MM.1S (cell line): ENCODE measurements around the gene ZNF598.

ENCODE experiments used
- DNase-seq: peaks from one replicate; pipeline ENCODE4 v3.0.0-alpha.2; 2015
- H2AFZ ChIP-seq: fragments of 300-600 bp; sonication (generic); 2 replicates; pipeline ENCODE4 v1.6.0; 2016; ENCODE audit warnings: antibody characterized with exemption, low read length
- H3F3A ChIP-seq: fragments of 300-600 bp; sonication (generic); 2 replicates; pipeline ENCODE4 v1.6.1; 2016; ENCODE audit warnings: mild to moderate bottlenecking, antibody characterized with exemption, low read length, moderate library complexity, mixed read lengths; ENCODE audit not compliant: insufficient read depth
- H3K27ac ChIP-seq: fragments of 300-600 bp; sonication (generic); 2 replicates; pipeline ENCODE4 v1.5.1; 2016; ENCODE audit warnings: mild to moderate bottlenecking, low read length
- H3K27me3 ChIP-seq: fragments of 300-600 bp; sonication (generic); replicated peaks from 2 replicates; pipeline ENCODE4 v1.6.0; 2016; ENCODE audit warnings: low read length; ENCODE audit not compliant: insufficient read depth
- H3K36me3 ChIP-seq: fragments of 300-600 bp; sonication (generic); replicated peaks from 2 replicates; pipeline ENCODE4 v1.6.1; 2016; ENCODE audit warnings: mild to moderate bottlenecking, low read length, mixed read lengths; ENCODE audit not compliant: insufficient read depth
- H3K4me1 ChIP-seq: fragments of 300-600 bp; sonication (generic); 2 replicates; pipeline ENCODE4 v1.6.1; 2016; ENCODE audit warnings: low read length, mixed read lengths
- H3K4me2 ChIP-seq: fragments of 300-600 bp; sonication (generic); 2 replicates; pipeline ENCODE4 v1.6.0; 2016; ENCODE audit warnings: low read depth, low read length
- H3K4me3 ChIP-seq: fragments of 300-600 bp; sonication (generic); 2 replicates; pipeline ENCODE4 v1.5.1; 2016; ENCODE audit warnings: low read length, mixed read lengths
- H3K79me2 ChIP-seq: fragments of 300-600 bp; sonication (generic); 2 replicates; pipeline ENCODE4 v1.6.1; 2016; ENCODE audit warnings: mixed run types, low read length, mixed read lengths
- H3K9ac ChIP-seq: fragments of 300-600 bp; sonication (generic); 2 replicates; pipeline ENCODE4 v1.6.1; 2016; ENCODE audit warnings: low read length, mixed read lengths
- H3K9me2 ChIP-seq: fragments of 300-600 bp; sonication (generic); replicated peaks from 2 replicates; pipeline ENCODE4 v1.6.1; 2016; ENCODE audit warnings: mild to moderate bottlenecking, low read length, mixed read lengths; ENCODE audit not compliant: insufficient read depth
- H3K9me3 ChIP-seq: fragments of 300-600 bp; sonication (generic); replicated peaks from 2 replicates; pipeline ENCODE4 v1.6.1; 2016; ENCODE audit warnings: mild to moderate bottlenecking, low read length, mixed read lengths; ENCODE audit not compliant: insufficient read depth
- H4K20me1 ChIP-seq: fragments of 300-600 bp; sonication (generic); 2 replicates; pipeline ENCODE4 v1.6.1; 2016; ENCODE audit warnings: mild to moderate bottlenecking, low read length, moderate library complexity, mixed read lengths; ENCODE audit not compliant: insufficient read depth
- EZH2 ChIP-seq: fragments of 300-600 bp; sonication (generic); optimal IDR thresholded peaks from 2 replicates; pipeline ENCODE3; 2017; ENCODE audit warnings: low read depth, mild to moderate bottlenecking, antibody characterized with exemption, low read length, mixed read lengths
- EZH2phosphoT487 ChIP-seq: fragments of 300-600 bp; sonication (generic); IDR thresholded peaks from 2 replicates; pipeline ENCODE4 v1.6.1; 2018; ENCODE audit warnings: antibody characterized with exemption, low read length
- TF ChIP-seq, protein P1 (sequence below): fragments of 300-600 bp; sonication (generic); IDR thresholded peaks from 2 replicates; pipeline ENCODE4 v1.5.1; 2016; ENCODE audit warnings: antibody characterized with exemption, low read length, mixed read lengths

ZNF598 gene

GRCh38 chr16:1973461-1974156, 36.0 kb downstream of the ZNF598 start:
- H2AFZ ChIP-seq: no peak overlapping the region
- H3F3A ChIP-seq: peaks cover 4% of the 10 kb centered on the region; the same call in 1 of the 2 replicates
- peaks cover 23% of the 10 kb centered on the region for H3K79me2 ChIP-seq
- no peaks in the 10 kb centered on the region for H3K36me3 ChIP-seq
- no peaks in the 10 kb centered on the region for H3K27me3 ChIP-seq
- no peak overlapping the region for H3K4me3 ChIP-seq
- DNase-seq: no peak
- H4K20me1 ChIP-seq: no peaks in the 10 kb centered on the region
- TF ChIP-seq EZH2 (no peak), EZH2phosphoT487 (no peak)
- TF ChIP-seq, protein P1, sequence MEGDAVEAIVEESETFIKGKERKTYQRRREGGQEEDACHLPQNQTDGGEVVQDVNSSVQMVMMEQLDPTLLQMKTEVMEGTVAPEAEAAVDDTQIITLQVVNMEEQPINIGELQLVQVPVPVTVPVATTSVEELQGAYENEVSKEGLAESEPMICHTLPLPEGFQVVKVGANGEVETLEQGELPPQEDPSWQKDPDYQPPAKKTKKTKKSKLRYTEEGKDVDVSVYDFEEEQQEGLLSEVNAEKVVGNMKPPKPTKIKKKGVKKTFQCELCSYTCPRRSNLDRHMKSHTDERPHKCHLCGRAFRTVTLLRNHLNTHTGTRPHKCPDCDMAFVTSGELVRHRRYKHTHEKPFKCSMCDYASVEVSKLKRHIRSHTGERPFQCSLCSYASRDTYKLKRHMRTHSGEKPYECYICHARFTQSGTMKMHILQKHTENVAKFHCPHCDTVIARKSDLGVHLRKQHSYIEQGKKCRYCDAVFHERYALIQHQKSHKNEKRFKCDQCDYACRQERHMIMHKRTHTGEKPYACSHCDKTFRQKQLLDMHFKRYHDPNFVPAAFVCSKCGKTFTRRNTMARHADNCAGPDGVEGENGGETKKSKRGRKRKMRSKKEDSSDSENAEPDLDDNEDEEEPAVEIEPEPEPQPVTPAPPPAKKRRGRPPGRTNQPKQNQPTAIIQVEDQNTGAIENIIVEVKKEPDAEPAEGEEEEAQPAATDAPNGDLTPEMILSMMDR: no peak
- no peaks in the 10 kb centered on the region for H3K9me3 ChIP-seq
- peak overlapping the region; percentile 89; the same call in 1 of the 2 replicates for H3K4me2 ChIP-seq
- H3K27ac ChIP-seq: no peak overlapping the region
- no peak overlapping the region for H3K9ac ChIP-seq
- no peaks in the 10 kb centered on the region for H3K9me2 ChIP-seq
- H3K4me1 ChIP-seq: 0 out of 2 replicates have a peak, but pooled peaks cover 3% of the 10 kb centered on the region

- peak overlapping the region; percentile 93 for H3K4me3 ChIP-seq
- 0 out of 2 replicates have a peak, but pooled peaks cover 3% of the 10 kb centered on the region for H3K4me1 ChIP-seq
- H3K27ac ChIP-seq: peak overlapping the region; percentile 55; the same call in 1 of the 2 replicates
- no peaks in the 10 kb centered on the region for H3K9me2 ChIP-seq
- no peaks in the 10 kb centered on the region for H3K9me3 ChIP-seq
- H2AFZ ChIP-seq: 0 out of 2 replicates have a peak overlapping the region, but pooled peaks have one; percentile 69
- H4K20me1 ChIP-seq: no peaks in the 10 kb centered on the region
- peak overlapping the region; percentile 95 for H3K9ac ChIP-seq
- peaks cover 23% of the 10 kb centered on the region for H3K79me2 ChIP-seq
- H3K27me3 ChIP-seq: no peaks in the 10 kb centered on the region
- no peak for DNase-seq
- H3F3A ChIP-seq: peaks cover 4% of the 10 kb centered on the region; the same call in 1 of the 2 replicates
- H3K4me2 ChIP-seq: peak overlapping the region; percentile 89
- no peak for TF ChIP-seq EZH2
- TF ChIP-seq, protein P1: no peak
- TF ChIP-seq EZH2phosphoT487: no peak
- H3K36me3 ChIP-seq: no peaks in the 10 kb centered on the region
These were observed 37.1 kb downstream of the ZNF598 start for GRCh38 chr16:1972490-1972877.

DNA sequence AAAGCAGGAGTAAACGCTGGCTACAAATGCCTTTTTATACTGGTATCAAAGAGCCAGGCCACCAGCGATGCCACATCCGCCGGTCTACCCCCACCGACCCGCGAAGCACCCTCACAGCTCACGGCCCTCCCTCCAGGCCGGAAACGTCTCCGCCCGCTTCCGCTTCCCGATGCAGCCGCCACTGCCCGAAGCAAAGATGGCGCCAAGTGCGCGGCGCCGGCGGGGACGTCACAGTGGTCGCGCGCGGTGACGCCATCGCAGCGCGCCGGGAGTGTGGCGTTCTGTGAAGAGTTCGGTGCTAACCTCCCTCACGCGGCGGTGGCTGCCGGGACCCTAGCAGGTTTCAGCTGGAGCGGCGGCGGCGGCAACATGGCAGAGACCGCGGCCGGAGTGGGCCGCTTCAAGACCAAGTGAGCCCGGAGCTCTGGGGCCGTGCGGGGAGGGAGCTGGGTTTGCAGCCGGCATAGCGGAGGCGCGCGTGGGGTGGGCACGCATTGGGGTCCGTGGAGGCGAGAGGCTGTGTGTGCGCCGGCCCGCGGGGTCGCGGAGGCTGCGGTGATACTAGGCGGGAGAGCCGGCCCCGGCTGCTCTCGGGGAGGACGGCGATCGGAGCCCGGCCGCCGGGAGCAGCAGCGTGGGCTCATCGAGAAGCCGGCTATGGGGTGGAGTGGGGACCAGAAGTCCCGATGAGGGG, 37.7 kb downstream of the ZNF598 start, which contains the start of gene TBL3:
TBL3 (plus strand) TSS at position 258 of the 694 bp plus-strand sequence; CDS start at position 370, 112 bp downstream.
- no peaks in the 10 kb centered on the region for H3K9me2 ChIP-seq
- H3K4me3 ChIP-seq: peak within 1 kb of the TSS; percentile 93
- peak within 1 kb of the TSS; percentile 69 for H2AFZ ChIP-seq
- H3K27ac ChIP-seq: peak within 1 kb of the TSS; percentile 55; the same call in 1 of the 2 replicates
- no peaks in the 10 kb centered on the region for H4K20me1 ChIP-seq
- no peaks in the 10 kb centered on the region for H3K27me3 ChIP-seq
- TF ChIP-seq, protein P1: no peak
- DNase-seq: peak; percentile 95
- H3F3A ChIP-seq: peaks cover 4% of the 10 kb centered on the region; the same call in 1 of the 2 replicates
- H3K9me3 ChIP-seq: no peaks in the 10 kb centered on the region
- peaks cover 23% of the 10 kb centered on the region for H3K79me2 ChIP-seq
- H3K4me2 ChIP-seq: peak within 1 kb of the TSS; percentile 89
- 0 out of 2 replicates have a peak, but pooled peaks cover 3% of the 10 kb centered on the region for H3K4me1 ChIP-seq
- H3K9ac ChIP-seq: peak within 1 kb of the TSS; percentile 95
- H3K36me3 ChIP-seq: no peaks in the 10 kb centered on the region
